ENCODE data around the gene CADPS. TPM values are rescaled to one million over a fixed set of nuclear protein-coding genes. Genes with fewer than 3 reads are reported as not detected.

CADPS gene
- polyA plus RNA-seq, 1 experiment, result 0.12 TPM

DNA sequence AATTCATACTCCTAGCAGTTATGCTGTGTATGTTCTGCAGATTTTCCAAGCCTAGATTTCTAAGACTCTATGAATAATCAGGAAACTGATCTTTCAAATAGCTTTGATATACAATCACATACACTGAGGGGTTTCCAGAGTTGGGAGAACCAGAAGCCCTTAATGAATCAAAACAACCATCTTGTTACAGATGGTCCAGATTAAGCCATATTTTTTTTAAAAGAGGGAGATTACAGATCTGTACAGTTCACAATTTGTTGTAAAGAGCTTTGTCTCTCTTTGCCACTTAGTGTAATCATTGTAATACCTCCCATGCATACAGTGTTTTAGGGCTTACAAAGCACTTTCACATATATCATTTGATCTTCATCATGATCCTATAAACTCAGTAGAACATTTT lies 47.7 kb downstream of the CADPS start:
- H3K27ac ChIP-seq (ENCODE audit: low read depth, low read length), result no peak overlapping the region
- ChIA-PET POLR2A (no interaction called here), CTCF (no interaction called here)
- no peak for DNase-seq (ENCODE audit: low read depth, low spot score)
- H3K27me3 ChIP-seq (ENCODE audit: control insufficient read depth, insufficient read depth, low read length), result no peaks in the 10 kb centered on the region
- H3K4me3 ChIP-seq (ENCODE audit: low read depth, low read length), result no peak overlapping the region
- no peaks in the 10 kb centered on the region for H3K9me3 ChIP-seq (ENCODE audit: control insufficient read depth, insufficient read depth, low read length)
- TF ChIP-seq, protein P1, sequence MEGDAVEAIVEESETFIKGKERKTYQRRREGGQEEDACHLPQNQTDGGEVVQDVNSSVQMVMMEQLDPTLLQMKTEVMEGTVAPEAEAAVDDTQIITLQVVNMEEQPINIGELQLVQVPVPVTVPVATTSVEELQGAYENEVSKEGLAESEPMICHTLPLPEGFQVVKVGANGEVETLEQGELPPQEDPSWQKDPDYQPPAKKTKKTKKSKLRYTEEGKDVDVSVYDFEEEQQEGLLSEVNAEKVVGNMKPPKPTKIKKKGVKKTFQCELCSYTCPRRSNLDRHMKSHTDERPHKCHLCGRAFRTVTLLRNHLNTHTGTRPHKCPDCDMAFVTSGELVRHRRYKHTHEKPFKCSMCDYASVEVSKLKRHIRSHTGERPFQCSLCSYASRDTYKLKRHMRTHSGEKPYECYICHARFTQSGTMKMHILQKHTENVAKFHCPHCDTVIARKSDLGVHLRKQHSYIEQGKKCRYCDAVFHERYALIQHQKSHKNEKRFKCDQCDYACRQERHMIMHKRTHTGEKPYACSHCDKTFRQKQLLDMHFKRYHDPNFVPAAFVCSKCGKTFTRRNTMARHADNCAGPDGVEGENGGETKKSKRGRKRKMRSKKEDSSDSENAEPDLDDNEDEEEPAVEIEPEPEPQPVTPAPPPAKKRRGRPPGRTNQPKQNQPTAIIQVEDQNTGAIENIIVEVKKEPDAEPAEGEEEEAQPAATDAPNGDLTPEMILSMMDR (IDR thresholded peaks at IDR 0.05; ENCODE audit: low read depth, low read length), result no peak

DNA sequence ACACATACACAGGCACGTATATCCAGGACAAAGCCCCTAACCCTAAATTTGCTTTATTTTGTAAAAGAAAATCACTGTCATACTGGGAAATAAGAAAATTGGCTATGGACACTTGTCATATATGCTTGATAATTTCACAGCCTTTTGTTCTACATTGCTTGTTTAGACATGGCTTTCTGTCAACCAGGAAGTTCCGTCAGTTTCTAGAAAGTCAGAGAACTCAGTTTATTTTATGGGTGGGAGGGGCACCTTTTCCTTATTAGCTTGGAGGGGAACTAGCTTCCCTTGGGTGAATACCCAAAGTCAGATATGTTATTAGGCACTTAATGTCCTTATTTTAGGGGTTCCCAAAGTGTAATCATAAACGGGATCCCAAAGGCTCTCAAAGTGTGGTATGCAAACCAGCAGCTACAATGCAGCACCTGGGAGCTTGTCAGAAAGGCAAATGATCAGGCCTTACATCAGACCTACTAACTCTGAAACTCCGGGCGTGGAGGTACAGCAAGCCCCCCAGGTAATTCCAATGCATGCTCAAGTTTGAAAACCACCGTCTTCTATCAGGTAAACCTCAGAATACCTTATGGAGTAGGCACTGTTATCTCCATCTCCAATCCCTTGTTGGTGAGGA lies 50.1 kb downstream of the CADPS start:
- TF ChIP-seq, protein P1 (IDR thresholded peaks at IDR 0.05; ENCODE audit: low read depth, low read length), result no peak
- DNase-seq (ENCODE audit: low read depth, low spot score), result no peak
- CTCF ChIA-PET, result no interaction called here
- no peak overlapping the region for H3K27ac ChIP-seq (ENCODE audit: low read depth, low read length)
- no peaks in the 10 kb centered on the region for H3K9me3 ChIP-seq (ENCODE audit: control insufficient read depth, insufficient read depth, low read length)
- H3K4me3 ChIP-seq (ENCODE audit: low read depth, low read length), result no peak overlapping the region
- H3K27me3 ChIP-seq (ENCODE audit: control insufficient read depth, insufficient read depth, low read length), result no peaks in the 10 kb centered on the region
- POLR2A ChIA-PET, result no interaction called here

DNA sequence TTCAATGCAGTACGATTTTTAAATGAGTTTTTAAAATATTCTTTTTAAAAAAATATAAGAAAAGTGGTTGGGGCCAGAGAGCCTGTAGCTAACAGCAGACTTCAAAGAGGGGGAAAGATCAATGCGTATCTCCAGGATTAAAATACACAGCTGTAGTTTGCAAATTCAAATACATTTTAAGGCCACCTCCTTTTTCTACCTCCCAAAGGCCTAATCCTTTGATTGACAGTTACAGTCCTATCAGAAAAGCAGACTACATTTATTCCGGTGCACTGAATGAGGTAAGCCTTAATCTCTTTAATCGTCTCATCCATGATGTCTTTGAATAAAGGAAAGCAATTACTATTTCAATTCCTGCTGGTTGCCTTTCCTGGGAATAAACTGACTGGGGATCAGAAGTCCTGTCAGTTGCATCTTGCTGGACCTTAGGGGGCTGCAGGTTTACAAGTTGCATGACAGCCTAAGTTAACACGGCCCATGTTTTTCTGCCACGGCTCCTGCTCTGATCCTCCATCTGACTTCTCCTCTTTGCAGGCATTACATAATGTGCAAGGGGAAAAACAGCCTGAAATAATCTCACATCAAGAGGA lies 51.7 kb downstream of the CADPS start:
- ChIA-PET CTCF (no interaction called here), POLR2A (no interaction called here)
- Histone ChIP-seq H3K9me3 (ENCODE audit: control insufficient read depth, insufficient read depth, low read length) (no peaks in the 10 kb centered on the region), H3K4me3 (ENCODE audit: low read depth, low read length) (no peak overlapping the region), H3K27ac (ENCODE audit: low read depth, low read length) (no peak overlapping the region), H3K27me3 (ENCODE audit: control insufficient read depth, insufficient read depth, low read length) (no peaks in the 10 kb centered on the region)
- TF ChIP-seq, protein P1 (IDR thresholded peaks at IDR 0.05; ENCODE audit: low read depth, low read length), result no peak
- DNase-seq (ENCODE audit: low read depth, low spot score), result no peak

DNA sequence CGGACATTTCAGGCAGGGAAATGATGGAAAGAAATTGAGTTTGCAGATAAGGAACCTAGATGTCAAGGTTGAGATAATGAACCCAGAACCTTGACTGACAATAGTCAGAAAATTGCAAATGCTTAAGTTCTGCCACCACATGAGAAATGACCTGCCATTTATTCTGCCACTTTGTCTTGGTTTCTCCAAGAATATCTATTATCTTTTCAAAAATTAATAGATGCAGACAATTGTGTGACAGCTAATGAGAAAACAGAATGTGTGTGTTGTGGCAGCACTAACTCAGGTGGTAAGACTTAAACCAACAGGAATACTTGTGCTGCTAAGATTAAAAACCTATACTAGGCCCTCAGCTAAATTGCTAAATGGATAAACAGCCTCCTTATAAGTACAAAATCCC lies 52.3 kb downstream of the CADPS start:
- ChIA-PET POLR2A (no interaction called here), CTCF (no interaction called here)
- Histone ChIP-seq H3K27me3 (ENCODE audit: control insufficient read depth, insufficient read depth, low read length) (no peaks in the 10 kb centered on the region), H3K27ac (ENCODE audit: low read depth, low read length) (no peak overlapping the region), H3K9me3 (ENCODE audit: control insufficient read depth, insufficient read depth, low read length) (no peaks in the 10 kb centered on the region), H3K4me3 (ENCODE audit: low read depth, low read length) (no peak overlapping the region)
- TF ChIP-seq, protein P1 (IDR thresholded peaks at IDR 0.05; ENCODE audit: low read depth, low read length), result no peak
- no peak for DNase-seq (ENCODE audit: low read depth, low spot score)

DNA sequence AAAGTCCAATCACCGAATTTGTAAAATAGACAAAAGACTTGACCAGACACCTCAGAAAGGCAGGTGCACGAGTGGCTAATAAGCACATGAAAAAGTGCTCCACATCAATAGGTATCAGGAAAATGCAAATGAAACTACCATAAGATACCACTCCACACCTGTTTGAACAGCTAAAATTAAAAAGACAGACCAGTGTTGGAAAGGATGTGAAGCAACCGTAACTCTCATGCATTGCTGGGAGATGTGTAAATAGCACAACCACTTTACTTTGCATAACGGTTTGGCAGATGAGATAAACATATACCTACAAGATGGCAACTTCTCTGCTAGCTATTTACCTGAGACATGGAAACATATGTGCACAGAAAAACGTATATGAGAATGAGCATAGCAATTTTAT lies 56.9 kb downstream of the CADPS start:
- H3K27me3 ChIP-seq (ENCODE audit: control insufficient read depth, insufficient read depth, low read length), result no peaks in the 10 kb centered on the region
- no peak for DNase-seq (ENCODE audit: low read depth, low spot score)
- H3K27ac ChIP-seq (ENCODE audit: low read depth, low read length), result no peak overlapping the region
- H3K4me3 ChIP-seq (ENCODE audit: low read depth, low read length), result no peak overlapping the region
- CTCF ChIA-PET, result no interaction called here
- TF ChIP-seq, protein P1 (IDR thresholded peaks at IDR 0.05; ENCODE audit: low read depth, low read length), result no peak
- H3K9me3 ChIP-seq (ENCODE audit: control insufficient read depth, insufficient read depth, low read length), result no peaks in the 10 kb centered on the region
- POLR2A ChIA-PET, result no interaction called here
